ENCODE data around the gene FIGNL1.

DNA sequence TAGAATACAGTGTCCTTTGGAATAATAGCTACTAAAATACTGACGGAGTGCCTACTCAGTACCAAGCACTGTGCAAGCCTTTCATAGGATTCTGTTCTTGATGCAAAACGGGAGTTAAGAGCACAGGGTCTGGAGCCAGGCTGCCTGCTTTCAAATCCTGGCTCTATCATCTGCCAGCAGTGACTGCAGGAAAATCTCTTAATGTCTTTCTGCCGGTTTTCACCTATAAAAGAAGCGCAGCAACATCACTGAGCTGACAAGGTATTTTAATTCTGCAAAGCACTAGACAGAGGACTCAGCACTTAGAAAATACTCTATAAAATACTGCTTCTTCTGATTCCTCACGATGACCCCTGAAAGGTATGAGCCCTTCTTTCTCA lies 659 bp downstream of the FIGNL1 start:
- TF ChIP-seq SP1 (IDR thresholded peaks at IDR 0.05) = no peak
- no peak for TF ChIP-seq ELF4 (IDR thresholded peaks at IDR 0.05)
- TF ChIP-seq HDGF (IDR thresholded peaks at IDR 0.05; ENCODE audit: borderline replicate concordance) = no peak
- no peak for TF ChIP-seq FOXM1 (IDR thresholded peaks at IDR 0.05; ENCODE audit: borderline replicate concordance)
- no peak for TF ChIP-seq TARDBP (IDR thresholded peaks at IDR 0.05)
- no peak for TF ChIP-seq CTBP1 (IDR thresholded peaks at IDR 0.05; ENCODE audit: borderline replicate concordance)
- TF ChIP-seq BHLHE40 (IDR thresholded peaks at IDR 0.05; ENCODE audit: borderline replicate concordance) = no peak
- TF ChIP-seq LEF1 (IDR thresholded peaks at IDR 0.05; ENCODE audit: borderline replicate concordance) = no peak
- no peak for TF ChIP-seq L3MBTL2 (conservative IDR thresholded peaks at IDR 0.05)
